ENCODE measurements around the gene ATP6V1F.

The ATP6V1F gene

DNA sequence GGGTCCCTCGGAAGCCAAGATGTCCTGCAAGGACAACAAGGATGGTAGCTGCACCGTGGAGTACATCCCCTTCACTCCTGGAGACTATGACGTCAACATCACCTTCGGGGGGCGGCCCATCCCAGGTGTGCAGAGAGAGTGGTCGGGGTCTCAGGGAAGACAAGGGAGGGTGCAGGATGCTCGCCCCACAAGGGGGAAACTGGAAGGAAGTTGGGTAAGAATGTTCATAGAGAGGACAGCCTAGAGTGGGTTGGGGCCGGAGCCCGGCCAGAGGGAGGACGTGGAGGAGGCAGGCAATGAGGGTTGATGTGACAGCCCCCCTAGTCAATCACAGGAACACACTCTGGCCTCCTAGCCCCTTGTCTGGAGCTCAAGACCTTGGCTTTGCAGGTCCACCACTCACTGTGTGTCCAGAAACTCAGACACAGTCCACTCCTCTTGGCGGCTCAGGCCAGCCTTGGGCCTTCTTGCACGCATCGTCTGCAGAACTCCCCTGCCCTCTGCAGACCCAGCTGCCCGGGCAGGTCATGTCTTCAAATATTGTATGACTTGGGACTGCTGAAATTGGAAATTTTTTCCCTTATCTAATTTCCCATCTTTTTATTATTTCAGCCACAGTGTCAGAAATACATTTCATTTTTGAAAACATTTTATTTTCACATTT lies 15.7 kb upstream of the ATP6V1F start:
- no peaks in the 10 kb centered on the region for H3K9me2 ChIP-seq (ENCODE audit: low read depth, low read length)
- no peak overlapping the region for H3K27ac ChIP-seq (ENCODE audit: low read depth, low read length, poor library complexity, severe bottlenecking)
- TF ChIP-seq, protein P1, sequence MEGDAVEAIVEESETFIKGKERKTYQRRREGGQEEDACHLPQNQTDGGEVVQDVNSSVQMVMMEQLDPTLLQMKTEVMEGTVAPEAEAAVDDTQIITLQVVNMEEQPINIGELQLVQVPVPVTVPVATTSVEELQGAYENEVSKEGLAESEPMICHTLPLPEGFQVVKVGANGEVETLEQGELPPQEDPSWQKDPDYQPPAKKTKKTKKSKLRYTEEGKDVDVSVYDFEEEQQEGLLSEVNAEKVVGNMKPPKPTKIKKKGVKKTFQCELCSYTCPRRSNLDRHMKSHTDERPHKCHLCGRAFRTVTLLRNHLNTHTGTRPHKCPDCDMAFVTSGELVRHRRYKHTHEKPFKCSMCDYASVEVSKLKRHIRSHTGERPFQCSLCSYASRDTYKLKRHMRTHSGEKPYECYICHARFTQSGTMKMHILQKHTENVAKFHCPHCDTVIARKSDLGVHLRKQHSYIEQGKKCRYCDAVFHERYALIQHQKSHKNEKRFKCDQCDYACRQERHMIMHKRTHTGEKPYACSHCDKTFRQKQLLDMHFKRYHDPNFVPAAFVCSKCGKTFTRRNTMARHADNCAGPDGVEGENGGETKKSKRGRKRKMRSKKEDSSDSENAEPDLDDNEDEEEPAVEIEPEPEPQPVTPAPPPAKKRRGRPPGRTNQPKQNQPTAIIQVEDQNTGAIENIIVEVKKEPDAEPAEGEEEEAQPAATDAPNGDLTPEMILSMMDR (IDR thresholded peaks at IDR 0.05; ENCODE audit: low read length): no peak
- no peak for TF ChIP-seq EZH2 (IDR thresholded peaks at IDR 0.05; ENCODE audit: borderline replicate concordance, low read length)
- H3K79me2 ChIP-seq (ENCODE audit: insufficient read depth, low read length): no peaks in the 10 kb centered on the region
- no peak overlapping the region for H3K9ac ChIP-seq (ENCODE audit: low read length)
- no peak overlapping the region for H3K4me2 ChIP-seq (ENCODE audit: low read length)
- H3K36me3 ChIP-seq (ENCODE audit: insufficient read depth, low read length): no peaks in the 10 kb centered on the region
- H3K9me3 ChIP-seq (ENCODE audit: low read length): no peaks in the 10 kb centered on the region
- peaks cover 3% of the 10 kb centered on the region; the same call in 1 of the 2 replicates for H3K27me3 ChIP-seq (ENCODE audit: insufficient read depth, low read length)
- no peak overlapping the region for H2AFZ ChIP-seq (ENCODE audit: low read length)
- no peak overlapping the region for H3K4me3 ChIP-seq (ENCODE audit: low read depth, low read length, poor library complexity, severe bottlenecking)
- no peaks in the 10 kb centered on the region for H4K20me1 ChIP-seq (ENCODE audit: insufficient read depth, low read length)
- peaks cover under 1% of the 10 kb centered on the region for H3K4me1 ChIP-seq (ENCODE audit: insufficient read depth, low read length, severe bottlenecking)
- no peaks in the 10 kb centered on the region for H3F3A ChIP-seq (ENCODE audit: insufficient read depth, low read length)

DNA sequence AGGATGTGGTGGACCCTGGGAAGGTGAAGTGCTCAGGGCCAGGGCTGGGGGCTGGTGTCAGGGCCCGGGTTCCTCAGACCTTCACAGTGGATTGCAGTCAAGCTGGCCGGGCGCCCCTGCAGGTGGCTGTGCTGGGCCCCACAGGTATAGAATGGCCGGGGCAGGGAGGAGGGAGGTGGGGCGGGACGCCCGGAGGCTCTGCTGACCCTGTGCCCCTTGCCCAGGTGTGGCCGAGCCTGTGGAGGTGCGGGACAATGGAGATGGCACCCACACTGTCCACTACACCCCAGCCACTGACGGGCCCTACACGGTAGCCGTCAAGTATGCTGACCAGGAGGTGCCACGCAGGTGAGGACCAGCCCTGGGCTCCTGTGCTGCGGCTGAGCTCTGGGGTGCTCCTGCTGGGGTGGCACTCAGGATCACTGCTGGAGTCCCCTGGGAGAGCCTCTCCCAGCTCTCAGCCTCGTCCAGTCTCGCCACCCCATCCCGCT lies 14.9 kb upstream of the ATP6V1F start:
- H4K20me1 ChIP-seq (ENCODE audit: insufficient read depth, low read length): no peaks in the 10 kb centered on the region
- H3K4me1 ChIP-seq (ENCODE audit: insufficient read depth, low read length, severe bottlenecking): no peaks in the 10 kb centered on the region
- H3K4me2 ChIP-seq (ENCODE audit: low read length): no peak overlapping the region
- no peaks in the 10 kb centered on the region for H3F3A ChIP-seq (ENCODE audit: insufficient read depth, low read length)
- no peak overlapping the region for H3K9ac ChIP-seq (ENCODE audit: low read length)
- peaks cover 11% of the 10 kb centered on the region; the same call in 1 of the 2 replicates for H3K27me3 ChIP-seq (ENCODE audit: insufficient read depth, low read length)
- no peak overlapping the region for H2AFZ ChIP-seq (ENCODE audit: low read length)
- H3K9me3 ChIP-seq (ENCODE audit: low read length): no peaks in the 10 kb centered on the region
- no peak overlapping the region for H3K27ac ChIP-seq (ENCODE audit: low read depth, low read length, poor library complexity, severe bottlenecking)
- H3K9me2 ChIP-seq (ENCODE audit: low read depth, low read length): no peaks in the 10 kb centered on the region
- no peak overlapping the region for H3K4me3 ChIP-seq (ENCODE audit: low read depth, low read length, poor library complexity, severe bottlenecking)
- H3K36me3 ChIP-seq (ENCODE audit: insufficient read depth, low read length): no peaks in the 10 kb centered on the region
- TF ChIP-seq EZH2 (IDR thresholded peaks at IDR 0.05; ENCODE audit: borderline replicate concordance, low read length): no peak
- TF ChIP-seq, protein P1 (IDR thresholded peaks at IDR 0.05; ENCODE audit: low read length): no peak
- no peaks in the 10 kb centered on the region for H3K79me2 ChIP-seq (ENCODE audit: insufficient read depth, low read length)

DNA sequence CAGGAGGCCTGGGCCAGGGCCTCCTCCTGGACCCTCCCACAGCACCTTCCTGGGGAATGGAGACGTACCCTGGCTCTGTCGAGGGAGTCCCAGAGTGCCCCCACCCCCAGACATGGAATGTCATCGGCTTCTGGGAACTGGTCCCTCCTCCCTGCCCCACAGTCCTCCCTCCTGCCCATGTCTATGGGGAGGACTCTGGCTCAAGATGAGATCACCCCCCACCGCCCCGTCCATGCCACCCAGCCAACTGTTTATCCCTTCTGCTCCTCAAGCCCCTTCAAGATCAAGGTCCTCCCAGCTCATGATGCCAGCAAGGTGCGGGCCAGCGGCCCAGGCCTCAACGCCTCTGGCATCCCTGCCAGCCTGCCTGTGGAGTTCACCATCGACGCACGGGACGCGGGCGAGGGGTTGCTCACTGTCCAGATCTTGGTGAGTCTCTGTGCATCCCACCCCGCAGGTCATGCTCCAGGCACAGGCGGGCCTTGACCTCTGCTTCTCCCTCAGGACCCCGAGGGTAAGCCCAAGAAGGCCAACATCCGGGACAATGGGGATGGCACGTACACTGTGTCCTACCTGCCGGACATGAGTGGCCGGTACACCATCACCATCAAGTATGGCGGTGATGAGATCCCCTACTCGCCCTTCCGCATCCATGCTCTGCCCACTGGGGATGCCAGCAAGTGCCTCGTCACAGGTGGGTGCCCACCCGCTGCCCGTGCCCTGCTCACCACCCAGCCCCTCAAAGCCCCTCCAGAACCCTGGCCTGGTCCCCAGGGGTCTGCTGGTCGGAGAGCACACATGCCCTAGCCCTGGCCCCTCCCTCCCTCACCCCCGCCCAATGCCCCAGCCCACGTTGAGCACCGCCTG lies 14.1 kb upstream of the ATP6V1F start:
- Histone ChIP-seq H3K4me2 (ENCODE audit: low read length) (no peak overlapping the region), H3K27me3 (ENCODE audit: insufficient read depth, low read length) (peaks cover 17% of the 10 kb centered on the region), H3F3A (ENCODE audit: insufficient read depth, low read length) (no peaks in the 10 kb centered on the region), H2AFZ (ENCODE audit: low read length) (no peak overlapping the region), H4K20me1 (ENCODE audit: insufficient read depth, low read length) (no peaks in the 10 kb centered on the region), H3K9me2 (ENCODE audit: low read depth, low read length) (no peaks in the 10 kb centered on the region), H3K9ac (ENCODE audit: low read length) (no peak overlapping the region), H3K27ac (ENCODE audit: low read depth, low read length, poor library complexity, severe bottlenecking) (no peak overlapping the region), H3K9me3 (ENCODE audit: low read length) (no peaks in the 10 kb centered on the region), H3K36me3 (ENCODE audit: insufficient read depth, low read length) (no peaks in the 10 kb centered on the region), H3K4me3 (ENCODE audit: low read depth, low read length, poor library complexity, severe bottlenecking) (no peak overlapping the region), H3K4me1 (ENCODE audit: insufficient read depth, low read length, severe bottlenecking) (no peaks in the 10 kb centered on the region), H3K79me2 (ENCODE audit: insufficient read depth, low read length) (no peaks in the 10 kb centered on the region)
- no peak for TF ChIP-seq EZH2 (IDR thresholded peaks at IDR 0.05; ENCODE audit: borderline replicate concordance, low read length)
- TF ChIP-seq, protein P1 (IDR thresholded peaks at IDR 0.05; ENCODE audit: low read length): no peak

Measured in OCI-LY1 (cell line).